C4-2B (cell line): ENCODE data around the gene OGA.

Experiments used
- H3K27ac ChIP-seq: fragments of 450-650 bp; 2 replicates; pipeline ENCODE4 v1.5.1; 2017
- CTCF ChIP-seq: fragments of 450-650 bp; conservative IDR thresholded peaks from 2 replicates; pipeline ENCODE4 v1.5.1; 2017; ENCODE audit warnings: mild to moderate bottlenecking
- ZFX ChIP-seq: fragments of 450-650 bp; IDR thresholded peaks from 2 replicates; pipeline ENCODE4 v1.6.1; 2017

OGA gene

GRCh38 chr10:101840741-101841453, 22.7 kb upstream of the OGA start:
- H3K27ac ChIP-seq, result no peak overlapping the region
- no peak for TF ChIP-seq ZFX
- peak; percentile 97 for TF ChIP-seq CTCF

DNA sequence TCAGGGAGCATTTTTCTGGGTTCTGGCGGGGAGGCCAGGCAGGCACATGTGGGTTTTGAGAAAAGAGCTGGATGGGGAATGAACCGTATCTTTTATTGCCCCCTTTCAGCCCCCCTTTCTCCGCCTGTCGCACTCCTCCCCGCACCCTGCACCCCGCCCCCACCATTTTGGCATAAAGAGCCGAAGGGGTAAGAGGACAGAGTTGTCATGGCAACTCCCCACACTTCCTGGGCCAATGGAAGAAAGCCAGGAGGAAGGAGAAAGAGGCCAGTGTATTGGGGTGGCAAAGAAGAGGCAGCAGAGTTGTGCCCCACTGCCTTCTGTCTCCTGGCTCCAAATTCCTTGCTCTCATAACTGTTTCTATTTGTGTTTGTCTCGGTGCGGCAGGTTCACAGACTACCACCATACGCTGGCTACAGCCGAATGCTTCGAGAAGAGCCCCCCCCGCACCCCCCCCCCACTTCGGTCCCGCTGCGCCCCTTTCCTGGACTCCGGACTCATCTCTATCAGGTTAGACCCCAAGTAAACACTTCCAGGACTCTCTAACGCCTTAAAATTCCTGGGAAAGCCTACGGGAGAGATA, 21.9 kb upstream of the OGA start:
- no peak overlapping the region for H3K27ac ChIP-seq
- TF ChIP-seq ZFX (no peak), CTCF (0 out of 2 replicates have a peak, but pooled peaks have one; percentile 32)

- H3K27ac ChIP-seq, result no peak overlapping the region
- no peak for TF ChIP-seq CTCF
- TF ChIP-seq ZFX, result no peak
These were observed 21.3 kb upstream of the OGA start for GRCh38 chr10:101839416-101840063.

DNA sequence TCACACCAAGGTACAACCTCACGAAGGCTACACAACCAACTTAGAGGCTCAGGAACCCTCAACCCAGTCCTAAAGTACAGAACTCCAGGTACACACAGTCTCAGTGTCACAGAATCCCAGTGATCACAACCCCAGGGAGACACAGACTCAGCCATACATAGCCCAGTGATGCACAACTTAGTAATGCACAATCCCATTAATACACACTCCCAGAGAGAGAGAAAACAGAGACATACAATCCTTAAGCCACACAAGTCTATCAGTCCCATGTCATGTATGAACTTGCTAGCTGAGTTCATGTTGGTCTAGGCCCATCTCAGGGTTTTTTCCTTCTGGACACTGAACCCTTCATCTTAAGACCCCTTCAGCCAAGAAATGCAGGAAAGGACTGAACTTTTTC, 20.8 kb upstream of the OGA start:
- no peak overlapping the region for H3K27ac ChIP-seq
- TF ChIP-seq ZFX, result no peak

GRCh38 chr10:101838416-101838970, 20.2 kb upstream of the OGA start:
- no peak overlapping the region for H3K27ac ChIP-seq
- no peak for TF ChIP-seq CTCF
- no peak for TF ChIP-seq ZFX

- no peak overlapping the region for H3K27ac ChIP-seq
- no peak for TF ChIP-seq ZFX
- no peak for TF ChIP-seq CTCF
These were observed 19.5 kb upstream of the OGA start for GRCh38 chr10:101837748-101838147.

DNA sequence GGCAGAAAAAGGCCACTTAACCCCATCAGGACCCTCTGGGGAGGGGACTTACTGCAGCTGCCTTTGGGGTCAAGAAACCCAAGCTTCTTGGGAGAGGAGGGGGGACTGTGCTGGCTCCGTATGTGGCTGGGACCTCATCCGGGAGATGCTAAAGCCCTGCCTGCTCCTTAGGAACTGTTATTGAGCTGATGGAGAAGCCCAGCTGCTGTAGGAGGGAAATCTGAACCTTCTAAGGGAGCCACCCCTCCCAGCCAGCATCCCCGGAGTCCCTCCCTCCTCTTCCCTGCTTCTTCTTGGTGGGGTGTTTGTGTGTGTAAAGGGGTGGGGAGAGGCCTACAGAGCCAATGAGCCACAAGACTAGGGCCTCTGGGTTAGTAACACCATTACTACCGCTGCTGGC, 17.1 kb upstream of the OGA start:
- H3K27ac ChIP-seq, result no peak overlapping the region
- no peak for TF ChIP-seq CTCF
- no peak for TF ChIP-seq ZFX
